ENCODE measurements around the gene MYO1A. TPM values are rescaled to one million over a fixed set of nuclear protein-coding genes. Genes with fewer than 3 reads are reported as not detected.
"Not testable (repeated sequence)": the region's sequence is repeated elsewhere in the genome, so short reads cannot be mapped to it uniquely, and the experiment has no call there.

The MYO1A gene
- polyA plus RNA-seq, 1 donor: 0.57 TPM

- DNase-seq: peak; percentile 84
These were observed 37.2 kb upstream of the MYO1A start for GRCh38 chr12:57087010-57087690.

- DNase-seq: peak; percentile 75
These were observed 36.6 kb upstream of the MYO1A start for GRCh38 chr12:57086493-57087009.

GRCh38 chr12:57085999-57086492, 36.1 kb upstream of the MYO1A start:
- DNase-seq: peak; percentile 71

- no peak for DNase-seq
These were observed 30.9 kb upstream of the MYO1A start for GRCh38 chr12:57080855-57081254.

DNA sequence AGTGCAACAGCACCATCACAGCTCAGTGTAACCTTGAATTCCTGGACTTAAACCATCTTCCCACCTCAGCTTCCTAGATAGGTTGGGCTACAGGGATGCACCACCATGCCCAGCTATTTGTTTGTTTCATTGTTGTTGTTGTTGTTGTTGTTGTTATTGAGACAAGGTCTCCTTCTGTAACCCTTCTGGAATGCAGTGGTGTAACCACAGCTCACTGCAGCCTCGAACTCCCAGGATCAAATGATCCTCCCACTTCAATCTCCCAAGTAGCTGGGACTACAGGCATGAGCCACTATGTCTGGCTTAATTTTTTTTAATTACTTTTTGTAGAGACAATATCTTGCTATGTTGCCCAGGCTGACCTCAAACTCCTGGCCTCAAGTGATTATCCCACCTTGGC, 29.9 kb upstream of the MYO1A start:
- no peak for DNase-seq

DNA sequence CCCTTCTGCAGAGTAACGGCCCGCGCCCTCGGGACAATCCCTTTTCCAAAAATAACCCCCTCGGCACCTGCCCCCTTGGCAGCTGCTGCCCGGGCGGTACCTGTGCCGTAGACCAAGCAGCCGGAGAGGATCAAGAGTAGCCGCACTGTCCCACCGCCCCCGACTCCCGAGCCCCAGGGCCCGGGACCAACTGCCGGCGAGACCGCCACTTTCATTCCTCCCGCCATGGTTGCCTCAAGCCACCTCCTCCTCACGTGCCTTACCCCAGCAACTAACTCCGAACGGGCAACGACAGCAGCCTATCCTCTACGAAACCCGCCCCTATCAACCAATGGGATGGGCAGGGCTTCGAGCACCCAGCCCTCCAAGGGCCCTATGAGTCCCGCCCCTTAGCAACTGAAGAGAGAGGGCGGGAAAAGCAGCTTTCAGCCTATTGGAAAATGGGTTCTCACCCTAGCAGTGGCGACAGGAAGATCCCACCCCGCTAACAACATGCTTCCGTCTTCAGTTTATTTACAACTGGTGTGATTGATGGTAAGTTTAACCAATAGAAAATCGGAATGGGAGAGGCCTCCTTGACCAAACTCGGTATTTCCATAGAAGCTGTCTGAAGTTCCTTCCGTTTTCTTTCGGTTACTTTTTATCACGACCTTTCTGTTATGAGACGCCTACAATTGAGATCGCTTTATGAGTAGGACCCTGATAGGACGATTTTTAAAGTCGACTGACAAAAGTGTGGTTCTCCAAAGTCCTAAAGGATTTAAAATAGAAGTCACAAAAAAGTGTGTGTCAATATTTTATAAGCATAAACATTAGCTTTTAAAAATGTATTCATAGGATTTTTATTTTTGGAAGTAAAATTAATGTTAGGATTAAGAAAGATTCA, 28.8 kb upstream of the MYO1A start, which contains the start of gene NEMP1:
Gene NEMP1, minus strand, starts transcription at position 273 of the 886 bp plus-strand sequence. Its CDS starts 46 bp downstream, at position 227.
- peak; percentile 98 for DNase-seq

GRCh38 chr12:57073566-57074450, 23.9 kb upstream of the MYO1A start:
- DNase-seq: not testable (repeated sequence)

- no peak for DNase-seq
These were observed 22.7 kb upstream of the MYO1A start for GRCh38 chr12:57072661-57073060.

- peak; percentile 77 for DNase-seq
These were observed 19.6 kb upstream of the MYO1A start for GRCh38 chr12:57069523-57069922.

- DNase-seq: no peak
These were observed 16.3 kb upstream of the MYO1A start for GRCh38 chr12:57066245-57066644.

- DNase-seq: no peak
These were observed 14.2 kb upstream of the MYO1A start for GRCh38 chr12:57063991-57064685.

DNA sequence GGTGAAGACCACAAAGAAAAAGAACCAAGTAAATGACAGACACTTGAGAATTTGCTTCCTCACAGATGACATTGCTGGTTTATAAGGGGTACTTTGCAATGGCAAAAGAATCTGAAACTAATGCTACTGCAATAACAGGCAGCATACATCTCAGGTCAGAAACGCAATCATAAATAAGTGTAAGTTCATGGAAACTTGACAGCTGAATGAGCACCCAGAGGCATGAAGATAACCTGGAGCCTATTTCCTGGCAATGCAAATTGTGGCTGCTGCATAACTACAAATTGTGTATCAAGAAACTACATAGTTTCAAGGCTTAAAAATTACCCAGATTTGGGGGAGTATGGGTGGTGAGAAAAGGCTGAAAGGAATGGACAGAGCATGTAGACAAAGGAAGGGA, 8.5 kb upstream of the MYO1A start:
- no peak for DNase-seq

GRCh38 chr12:57057067-57057751, 7.3 kb upstream of the MYO1A start:
- DNase-seq: no peak

DNA sequence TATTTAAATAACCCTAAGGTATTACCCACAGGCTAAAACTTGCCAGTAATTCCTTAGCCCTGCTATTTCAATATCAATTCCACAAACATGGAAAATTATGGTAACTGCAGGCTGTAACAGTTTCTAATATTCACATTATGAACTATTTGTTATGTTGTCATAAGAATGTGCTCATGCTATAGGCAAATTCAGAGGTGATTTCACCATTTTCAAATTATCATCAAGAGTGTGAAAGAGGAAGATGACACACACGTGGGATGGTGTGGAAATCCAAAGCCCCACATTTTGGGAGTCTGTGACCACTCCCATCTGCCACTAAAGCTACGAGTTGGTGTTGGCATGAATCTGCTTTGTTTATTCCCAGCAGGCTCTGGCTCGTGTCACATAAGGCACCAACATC, 5.9 kb upstream of the MYO1A start:
- DNase-seq: no peak

- DNase-seq: not testable (repeated sequence)
These were observed 4.0 kb upstream of the MYO1A start for GRCh38 chr12:57053901-57054300.

DNA sequence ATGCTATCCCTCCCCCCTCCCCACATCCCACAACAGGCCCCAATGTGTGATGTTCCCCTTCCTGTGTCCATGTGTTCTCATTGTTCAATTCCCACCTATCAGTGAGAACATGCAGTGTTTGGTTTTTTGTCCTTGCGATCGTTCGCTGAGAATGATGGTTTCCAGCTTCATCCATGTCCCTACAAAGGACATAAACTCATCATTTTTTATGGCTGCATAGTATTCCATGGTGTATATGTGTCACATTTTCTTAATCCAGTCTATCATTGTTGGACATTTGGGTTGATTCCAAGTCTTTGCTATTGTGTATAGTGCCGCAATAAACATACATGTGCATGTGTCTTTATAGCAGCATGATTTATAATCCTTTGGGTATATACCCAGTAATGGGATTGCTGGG, 3.2 kb upstream of the MYO1A start:
- DNase-seq: not testable (repeated sequence)

GRCh38 chr12:57051011-57051410, 1.1 kb upstream of the MYO1A start:
- DNase-seq: no peak

GRCh38 chr12:57049119-57049446, 846 bp downstream of the MYO1A start:
- no peak for DNase-seq

GRCh38 chr12:57048423-57049118, 1.4 kb downstream of the MYO1A start:
- DNase-seq: no peak

DNA sequence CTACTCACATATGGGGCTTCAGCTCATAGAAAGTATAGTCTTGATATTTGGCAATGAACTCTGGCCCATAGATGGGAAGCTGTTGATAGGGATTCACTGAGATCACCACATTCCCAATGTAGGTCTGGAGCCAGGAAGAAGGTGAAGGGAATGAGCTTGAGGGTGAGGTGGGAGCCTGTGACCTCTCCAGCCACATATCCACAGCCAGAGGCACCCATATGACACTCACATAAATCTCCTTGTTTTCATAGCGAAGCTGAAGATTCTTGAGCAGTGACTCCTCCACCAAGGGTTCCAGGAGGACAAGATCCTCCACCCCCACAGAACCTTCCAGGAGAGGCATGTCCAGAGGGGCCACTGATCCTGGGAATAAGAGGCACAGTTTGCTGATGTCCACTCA, 1.9 kb downstream of the MYO1A start:
- DNase-seq: no peak

All from hindlimb muscle (tissue), 1 donor.